GM21367 (cell line): ENCODE measurements around the gene PARD3.
A peak's percentile ranks its signal among the peaks of the same experiment; 100 is the strongest.
"Not testable (repeated sequence)": the region's sequence is repeated elsewhere in the genome, so short reads cannot be mapped to it uniquely, and the experiment has no call there.

Experiments used
- ATAC-seq: cut with Tn5 transposase; IDR thresholded peaks from one replicate; pipeline ENCODE4 v1.9.1; 2021; ENCODE audit not compliant: unreplicated experiment

The PARD3 gene

DNA sequence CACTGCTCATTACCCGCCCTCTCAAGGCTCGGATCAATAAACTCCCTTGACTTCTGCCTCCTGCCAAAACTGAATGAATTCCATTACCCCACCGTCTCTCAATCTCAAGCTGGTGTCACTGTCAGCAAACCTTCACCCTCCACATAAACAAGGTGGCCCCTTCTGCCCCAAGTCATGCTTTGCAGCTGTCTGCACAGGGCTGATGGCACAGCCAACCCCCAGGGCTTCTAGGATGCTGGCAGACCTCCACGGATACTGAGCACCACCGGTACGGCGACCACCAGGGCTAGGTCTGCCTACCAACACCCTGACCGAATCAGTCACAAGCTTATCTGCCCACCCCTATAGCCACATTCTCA is 46.1 kb downstream of the PARD3 start:
- no peak for ATAC-seq

DNA sequence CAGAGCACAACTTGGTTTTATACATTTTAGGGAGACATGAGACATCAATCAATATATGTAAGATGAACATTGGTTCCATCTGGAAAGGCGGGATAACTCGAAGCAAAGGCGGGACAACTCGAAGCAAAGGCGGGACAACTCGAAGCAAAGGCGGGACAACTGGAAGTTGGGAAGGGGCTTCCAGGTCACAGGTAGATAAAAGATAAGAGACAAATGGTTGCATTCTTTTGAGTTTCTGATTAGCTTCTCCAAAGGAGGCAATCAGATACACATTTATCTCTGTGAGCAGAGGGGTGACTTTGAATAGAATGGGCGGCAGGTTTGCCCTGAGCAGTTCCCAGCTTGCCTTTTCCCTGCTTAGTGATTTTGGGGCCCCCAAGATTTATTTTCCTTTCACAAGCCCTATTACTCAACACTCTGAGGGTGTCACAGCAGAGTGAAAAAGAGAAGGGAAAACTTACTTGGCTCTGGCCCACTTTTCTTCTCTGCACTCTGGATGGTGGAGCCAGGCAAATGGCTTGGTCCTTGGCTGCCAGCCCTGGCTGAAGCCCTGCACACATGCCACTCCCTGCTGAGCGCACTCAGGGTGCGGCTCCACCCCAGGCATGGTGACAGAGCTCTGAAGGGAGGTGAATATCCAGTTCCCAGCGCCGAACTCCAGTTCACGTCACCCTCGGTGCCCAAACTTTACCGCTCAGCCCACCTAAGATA is 46.7 kb downstream of the PARD3 start:
- no peak for ATAC-seq

DNA sequence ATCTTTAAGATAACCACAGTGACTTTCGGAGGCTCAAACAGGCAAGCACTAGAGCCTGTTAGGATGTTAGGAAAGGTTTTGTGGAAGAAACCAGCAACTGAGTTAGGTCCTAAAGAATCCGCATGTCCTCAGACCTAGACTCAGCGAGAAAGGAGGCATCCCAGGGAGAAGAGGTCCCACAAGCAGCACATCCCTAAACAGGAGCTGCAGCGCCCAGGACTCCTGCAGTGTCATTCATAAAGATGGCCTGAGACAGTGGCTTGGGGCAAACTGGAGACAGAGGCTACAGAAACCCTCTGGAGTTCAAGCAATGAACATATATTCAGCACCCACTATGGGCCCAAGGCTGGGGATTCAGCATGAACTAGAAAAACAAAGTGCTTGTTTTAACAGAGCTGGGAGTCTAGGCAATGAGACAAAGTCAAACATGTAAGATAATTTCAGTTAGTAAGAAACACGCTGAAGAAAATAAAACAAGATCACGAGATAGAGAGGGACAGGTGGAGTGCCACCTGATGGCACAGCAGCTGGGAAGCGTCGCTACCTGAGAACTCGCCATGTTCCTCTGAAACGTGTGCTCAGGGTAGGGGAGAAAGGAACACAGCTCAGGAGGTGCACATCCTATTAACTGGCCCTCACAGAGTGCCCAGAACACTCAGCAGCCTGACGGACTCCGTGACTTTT is 48.1 kb downstream of the PARD3 start:
- no peak for ATAC-seq

DNA sequence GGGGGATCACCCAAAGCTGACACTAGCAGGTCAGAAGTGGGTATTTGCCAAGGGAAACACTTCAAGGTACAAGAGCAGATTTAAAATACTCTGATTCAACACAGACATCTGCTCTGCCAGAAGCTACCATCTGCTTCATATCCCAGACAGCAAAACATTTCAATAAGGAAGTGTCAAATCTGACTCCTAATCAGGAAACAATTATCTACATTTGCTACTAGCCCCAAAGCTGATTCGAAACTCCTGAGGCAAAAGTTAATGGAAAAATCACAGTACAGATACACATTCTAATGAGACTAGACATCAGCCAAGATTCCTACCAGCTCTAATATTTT is 48.9 kb downstream of the PARD3 start:
- no peak for ATAC-seq

DNA sequence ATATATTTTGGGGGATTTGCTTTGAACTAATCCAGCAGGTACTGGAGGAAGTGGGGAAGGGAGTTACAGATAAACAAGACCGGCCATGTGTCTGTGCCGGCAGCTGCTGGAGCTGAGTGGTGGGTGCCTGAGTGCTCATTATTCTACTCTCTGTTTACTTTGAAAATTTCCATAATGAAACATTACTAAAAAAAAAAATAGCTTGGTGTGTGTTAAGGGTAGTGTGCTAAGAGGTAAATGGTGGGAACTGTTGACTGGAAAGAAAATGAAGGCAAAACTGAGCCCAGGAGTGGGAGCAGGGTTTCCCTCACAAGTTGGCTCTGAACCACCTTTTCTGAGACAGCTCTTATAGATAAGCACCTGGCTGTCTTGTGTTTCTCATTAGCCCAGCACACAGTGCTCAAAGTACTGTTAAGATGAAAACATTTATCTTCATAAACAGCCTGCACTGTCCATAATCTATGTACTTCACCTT is 50.6 kb downstream of the PARD3 start:
- ATAC-seq = no peak

GRCh38 chr10:34762603-34763299 is 52.3 kb downstream of the PARD3 start:
- ATAC-seq = no peak

- ATAC-seq = no peak
Measured at GRCh38 chr10:34762156-34762555, 52.9 kb downstream of the PARD3 start.

DNA sequence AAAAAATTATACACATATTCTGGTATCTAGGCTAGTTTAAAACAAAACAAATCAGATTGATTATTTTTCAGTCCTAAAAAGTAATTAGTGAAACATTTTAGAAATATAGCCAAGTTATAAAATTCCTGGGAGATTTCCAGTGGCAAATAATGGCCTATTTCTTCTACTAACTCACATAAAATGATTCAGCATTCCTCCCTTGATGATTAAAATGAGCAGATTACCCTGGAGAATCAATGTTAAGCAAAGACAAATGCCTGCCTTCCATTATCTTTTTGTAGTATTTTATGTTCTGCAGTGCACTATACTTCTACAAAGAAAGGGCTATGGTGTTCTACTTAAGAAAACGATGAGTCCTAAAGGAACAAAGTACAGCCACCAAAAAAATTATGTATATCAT is 53.6 kb downstream of the PARD3 start:
- no peak for ATAC-seq

DNA sequence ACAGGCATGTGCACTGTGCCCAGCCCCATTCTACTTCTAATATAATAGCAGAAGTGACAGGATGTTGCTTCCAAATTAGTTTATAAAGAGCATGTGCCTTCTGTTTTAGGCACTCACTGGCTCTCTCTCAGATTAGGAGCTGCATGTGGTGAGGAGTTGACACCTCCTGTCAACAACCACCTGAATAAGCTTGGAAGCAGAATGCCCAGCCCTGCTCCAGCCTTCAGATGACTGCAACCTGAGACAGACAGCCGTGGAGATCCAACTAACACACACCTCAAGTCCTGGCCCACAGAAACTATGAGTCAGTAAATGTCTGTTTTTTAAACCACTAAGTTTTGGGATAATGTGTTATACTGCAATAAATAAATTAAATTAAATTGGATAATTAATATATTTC is 54.5 kb downstream of the PARD3 start:
- ATAC-seq = no peak

- ATAC-seq = no peak
Measured at GRCh38 chr10:34759837-34760215, 55.3 kb downstream of the PARD3 start.

DNA sequence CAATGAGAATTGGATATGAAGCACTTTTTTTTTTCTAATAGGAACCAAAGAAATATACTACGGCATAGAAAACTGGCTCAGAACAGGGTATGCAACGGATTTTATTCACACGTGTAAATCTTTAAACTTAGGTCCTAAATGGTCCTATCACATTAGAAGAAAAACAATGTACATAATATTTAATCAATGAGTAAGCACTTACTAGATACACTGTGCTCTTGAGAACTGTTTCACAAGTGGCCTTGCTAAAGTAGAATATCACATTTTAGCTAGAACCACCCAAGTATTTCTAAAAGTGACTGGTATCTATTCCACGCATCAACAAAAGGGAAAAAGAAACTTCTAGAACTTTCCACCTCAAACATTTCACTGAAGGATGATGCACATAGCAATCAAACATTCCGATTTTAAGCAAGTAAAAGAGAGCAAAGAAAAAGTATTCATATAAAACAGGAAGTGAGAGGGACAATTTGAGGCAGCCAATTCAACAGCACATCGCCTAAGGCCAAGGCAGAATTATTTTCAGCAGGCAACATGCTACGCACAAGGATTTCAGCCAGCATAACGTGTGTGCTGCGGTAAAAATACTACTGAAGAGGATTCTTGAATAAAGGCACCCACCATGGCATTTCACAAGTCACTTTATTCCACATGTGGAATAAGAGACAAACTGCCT is 55.8 kb downstream of the PARD3 start:
- no peak for ATAC-seq

DNA sequence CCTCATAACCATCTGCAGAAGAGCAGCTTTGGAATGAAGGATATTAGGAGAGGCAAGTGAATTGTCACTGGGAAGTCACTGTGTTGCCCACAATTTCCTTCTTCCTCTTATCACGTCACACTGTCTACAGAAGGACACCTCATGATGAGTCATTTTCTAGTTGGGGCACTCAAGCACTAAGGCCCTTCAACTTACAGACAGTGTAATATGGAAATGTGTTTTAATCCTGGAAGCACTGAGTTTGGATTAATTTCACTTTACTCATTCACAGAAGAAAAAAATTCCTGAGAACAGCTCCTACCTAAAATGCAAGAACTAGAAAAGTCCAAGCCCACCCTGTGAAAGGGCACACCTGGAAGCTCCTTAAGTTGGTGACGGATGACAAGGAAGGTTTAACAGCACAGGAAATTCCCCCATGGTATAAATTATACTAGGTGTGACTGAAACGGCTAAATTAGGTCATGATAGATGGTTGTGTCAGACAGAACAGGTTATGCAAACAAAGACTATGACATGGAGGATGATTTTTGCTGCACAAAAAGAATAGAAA is 56.6 kb downstream of the PARD3 start:
- peak; percentile 57 for ATAC-seq

DNA sequence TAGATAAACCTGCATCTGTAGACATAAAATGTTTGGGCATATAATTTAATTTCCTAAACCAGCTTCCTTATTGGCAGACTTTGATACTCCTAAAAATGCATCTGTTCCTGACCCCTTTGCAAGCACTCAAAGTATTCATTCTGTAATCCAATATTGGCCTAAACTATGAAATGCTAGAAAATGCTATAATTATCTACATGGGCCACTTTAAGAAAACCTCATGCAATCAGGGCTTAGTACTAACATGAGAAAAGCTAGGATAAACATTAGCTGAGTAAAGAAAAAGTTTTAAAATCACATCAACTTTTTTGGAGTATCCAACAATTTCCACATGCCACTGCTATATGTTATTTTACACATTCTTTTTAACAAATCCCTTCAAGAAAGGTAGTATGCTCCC is 57.2 kb downstream of the PARD3 start:
- no peak for ATAC-seq

- not testable (repeated sequence) for ATAC-seq
Measured at GRCh38 chr10:34757181-34757580, 57.9 kb downstream of the PARD3 start.

DNA sequence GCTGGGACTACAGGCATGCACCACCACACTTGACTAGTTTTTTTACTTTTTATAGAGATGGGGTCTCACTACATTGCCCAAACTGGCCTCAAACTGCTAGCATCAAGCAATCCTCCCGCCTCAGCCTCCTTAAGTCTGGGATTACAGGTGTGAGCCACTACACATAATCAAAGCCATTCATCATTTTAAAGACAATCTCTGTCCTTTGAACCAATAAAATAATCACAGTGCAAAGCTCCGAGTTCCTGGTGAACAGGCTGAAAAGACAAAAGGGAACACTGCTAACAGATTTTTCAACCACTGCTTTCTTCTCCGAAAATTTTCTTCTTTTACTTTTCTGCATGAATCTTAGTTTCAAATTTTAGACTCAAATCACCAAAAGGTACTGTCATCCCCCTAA is 58.5 kb downstream of the PARD3 start:
- ATAC-seq = no peak

- ATAC-seq = no peak
Measured at GRCh38 chr10:34753014-34753757, 61.9 kb downstream of the PARD3 start.

- ATAC-seq = no peak
Measured at GRCh38 chr10:34751272-34751671, 63.8 kb downstream of the PARD3 start.

GRCh38 chr10:34750795-34751194 is 64.3 kb downstream of the PARD3 start:
- ATAC-seq = not testable (repeated sequence)

GRCh38 chr10:34748767-34749166 is 66.3 kb downstream of the PARD3 start:
- ATAC-seq = no peak

DNA sequence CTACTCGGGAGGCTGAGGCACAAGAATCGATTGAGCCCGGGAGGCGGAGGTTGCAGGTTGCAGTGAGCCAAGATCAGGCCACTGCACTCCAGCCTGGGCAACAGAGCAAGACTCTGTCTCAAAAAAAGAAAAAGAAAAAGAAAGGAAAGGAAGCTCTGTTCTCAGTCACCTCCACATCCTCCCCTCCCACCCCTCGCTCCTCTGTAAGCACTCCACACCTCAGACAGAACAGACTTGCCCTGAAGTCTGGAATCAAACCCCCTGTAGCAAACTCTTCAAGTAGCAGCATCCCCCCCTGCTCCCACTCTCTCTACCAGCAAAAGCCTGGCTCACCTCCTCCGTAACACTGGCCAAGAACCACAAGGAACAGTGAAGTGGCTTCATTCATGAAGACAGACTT is 66.7 kb downstream of the PARD3 start:
- no peak for ATAC-seq

GRCh38 chr10:34746094-34746493 is 69.0 kb downstream of the PARD3 start:
- no peak for ATAC-seq
